Measurements from ENCODE around the gene MPPED2. TPM values are rescaled to one million over a fixed set of nuclear protein-coding genes. Genes with fewer than 3 reads are reported as not detected.

The MPPED2 gene
- total RNA-seq, 1 donor from 2014 or later, result 9.7 TPM

DNA sequence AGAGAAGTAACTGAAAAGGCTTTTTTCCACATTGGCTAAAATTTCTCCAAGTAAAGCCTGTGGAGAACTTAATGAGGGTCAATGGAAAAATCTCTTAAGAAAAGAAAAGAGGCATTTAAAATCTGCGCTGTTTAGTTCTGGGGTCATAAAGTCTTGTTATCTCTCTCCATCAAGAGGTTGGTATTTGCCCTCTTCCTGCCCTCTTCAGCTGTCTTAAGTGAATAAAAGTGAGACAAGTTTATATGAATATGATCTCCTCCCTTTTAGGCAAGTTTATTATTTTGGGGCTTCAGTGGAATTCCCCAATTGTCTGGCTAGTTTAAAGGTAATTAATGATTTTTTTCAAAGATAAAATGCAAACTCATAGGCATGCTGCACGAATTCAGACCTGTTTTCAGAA is 173.6 kb downstream of the MPPED2 start:
- DNase-seq (ENCODE audit: missing footprints), result no peak
- no peak for ATAC-seq
- intact Hi-C loops (cut with DNase I), result no loop called here

DNA sequence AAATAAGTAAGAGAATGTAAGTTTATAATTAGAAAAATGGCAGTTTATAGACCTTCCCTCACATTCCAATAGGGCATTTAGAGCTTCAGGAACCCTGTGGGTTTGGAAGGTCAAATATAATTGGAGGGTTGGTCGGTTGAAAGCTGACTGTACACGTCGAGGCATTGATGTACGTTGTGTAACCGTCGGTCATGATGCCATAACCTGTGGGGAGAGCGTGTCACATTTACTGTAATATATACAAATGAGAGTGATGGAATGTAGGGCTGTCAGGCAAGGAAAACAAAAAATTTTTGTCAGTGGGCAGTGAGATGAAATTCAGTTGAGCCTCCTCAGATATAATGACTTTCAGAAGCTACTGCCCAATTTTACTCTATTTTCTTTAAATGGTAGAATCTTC is 174.8 kb downstream of the MPPED2 start:
- DNase-seq (ENCODE audit: missing footprints), result no peak
- ATAC-seq, result no peak
- intact Hi-C loops (cut with DNase I), result no loop called here

DNA sequence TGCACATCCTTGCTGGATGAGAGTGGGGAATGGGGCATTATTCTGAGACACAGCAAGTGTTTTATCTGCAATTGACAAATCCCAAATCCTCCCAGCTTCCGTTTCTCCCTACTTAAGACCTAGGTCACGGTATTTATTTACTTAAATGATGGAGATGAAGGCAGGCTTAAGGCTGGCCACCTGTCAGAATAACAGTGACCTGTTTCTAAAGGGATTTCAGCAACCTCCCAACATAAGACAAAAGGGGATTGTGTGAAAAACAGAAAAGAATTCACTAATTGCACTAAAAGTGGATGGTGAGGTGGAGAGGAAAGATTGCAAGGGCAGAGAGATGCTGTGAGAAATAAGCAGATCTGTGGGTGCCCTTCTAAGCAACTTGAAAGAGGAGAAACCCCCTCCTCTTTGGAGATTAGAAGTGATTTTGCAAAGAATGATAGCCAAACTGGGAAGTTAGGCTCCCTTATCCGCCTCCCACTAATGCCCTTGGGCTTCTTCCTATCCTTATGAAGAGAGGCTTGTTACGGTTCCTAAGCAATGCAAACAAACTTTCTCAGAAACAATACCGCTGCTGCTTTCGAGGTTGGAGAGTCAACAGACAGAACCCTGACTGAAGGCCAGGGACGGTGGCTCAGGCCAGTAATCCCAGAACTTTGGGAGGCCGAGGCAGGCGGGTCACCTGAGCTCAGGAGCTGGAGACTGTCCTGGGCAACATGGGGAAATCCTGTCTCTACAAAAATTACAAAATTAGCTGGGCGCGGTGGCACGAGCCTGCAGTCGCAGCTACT is 179.0 kb downstream of the MPPED2 start:
- peak; percentile 71 for DNase-seq (ENCODE audit: missing footprints)
- peak; percentile 93 for ATAC-seq
- intact Hi-C loops (cut with DNase I), result no loop called here

DNA sequence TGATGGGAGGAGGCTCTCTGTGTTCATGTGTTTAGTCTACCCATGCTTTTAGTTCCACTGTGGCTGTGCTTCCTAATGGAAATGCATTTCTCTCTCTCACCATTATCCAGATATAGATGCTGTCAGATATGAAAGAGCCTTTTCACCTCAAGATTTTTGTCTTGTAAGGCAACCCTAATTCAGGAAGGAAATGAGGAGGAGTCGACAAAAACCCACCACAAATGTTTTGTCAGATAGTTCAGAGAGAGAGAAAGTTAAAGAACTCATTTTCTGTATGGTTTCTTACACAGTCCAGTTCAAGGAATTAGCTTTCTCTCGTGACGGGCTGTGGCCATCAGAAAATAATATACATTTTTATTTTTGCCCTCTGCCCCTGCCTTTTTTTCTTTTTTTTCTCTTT is 180.8 kb downstream of the MPPED2 start:
- intact Hi-C loops (cut with DNase I), result no loop called here
- no peak for ATAC-seq
- DNase-seq (ENCODE audit: missing footprints), result no peak

DNA sequence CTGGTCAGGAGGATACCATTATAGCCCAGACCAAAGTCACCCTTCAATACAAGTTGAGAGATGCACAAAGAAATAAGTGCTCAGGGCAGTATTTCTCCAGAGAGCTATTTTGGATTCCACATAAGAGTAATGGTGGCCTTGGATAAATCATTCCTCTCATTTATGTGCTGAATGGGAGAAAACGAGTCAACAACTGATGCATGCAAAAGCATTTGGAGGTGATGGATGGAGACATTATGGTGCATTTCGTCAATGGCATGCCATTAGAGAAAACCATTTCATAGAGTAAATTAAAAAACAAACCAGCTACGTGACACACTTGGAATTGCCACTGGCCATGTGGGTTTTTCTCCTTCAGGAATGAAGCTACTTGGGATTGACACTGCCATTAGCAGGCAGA is 182.0 kb downstream of the MPPED2 start:
- no peak for ATAC-seq
- intact Hi-C loops (cut with DNase I), result no loop called here
- DNase-seq (ENCODE audit: missing footprints), result no peak

DNA sequence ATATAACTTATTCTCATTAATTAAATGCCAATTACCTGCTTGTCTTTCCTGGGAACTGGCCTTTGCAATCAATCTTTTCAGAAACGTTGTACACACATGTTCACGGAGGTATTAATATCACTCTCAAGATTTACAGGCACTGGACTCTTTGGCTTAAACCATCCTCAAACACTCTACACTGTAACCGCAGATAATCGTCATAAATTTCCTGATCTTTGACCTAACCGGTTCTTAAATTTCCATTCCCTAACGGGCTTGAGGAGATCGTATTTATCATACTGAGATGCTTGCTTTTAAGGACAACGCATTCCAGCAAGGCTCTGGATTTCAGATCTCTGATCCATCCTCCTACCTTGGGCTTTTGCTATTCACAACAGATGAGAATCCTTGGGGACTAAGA is 190.4 kb downstream of the MPPED2 start:
- ATAC-seq, result no peak
- intact Hi-C loops (cut with DNase I), result no loop called here
- no peak for DNase-seq (ENCODE audit: missing footprints)

DNA sequence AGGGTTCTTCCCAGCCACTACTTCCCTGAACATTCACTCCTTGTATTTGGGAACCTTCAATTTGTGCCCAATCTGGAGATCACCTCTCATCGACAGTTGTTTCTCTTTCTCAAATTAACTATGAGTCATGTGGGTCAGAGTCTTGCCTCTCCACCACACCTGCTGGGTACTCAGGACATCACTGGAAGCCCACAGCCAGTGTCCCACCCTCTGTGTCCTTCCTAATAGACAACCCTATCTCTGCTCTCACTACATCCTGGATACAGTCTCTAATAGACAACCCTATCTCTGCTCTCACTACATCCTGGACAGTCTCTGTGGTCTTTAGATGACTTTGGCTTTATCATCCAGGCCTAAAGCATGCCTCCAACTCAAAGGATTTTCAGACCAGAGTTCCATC is 193.1 kb downstream of the MPPED2 start:
- no peak for DNase-seq (ENCODE audit: missing footprints)
- intact Hi-C loops (cut with DNase I), result no loop called here
- peak; percentile 18 for ATAC-seq

DNA sequence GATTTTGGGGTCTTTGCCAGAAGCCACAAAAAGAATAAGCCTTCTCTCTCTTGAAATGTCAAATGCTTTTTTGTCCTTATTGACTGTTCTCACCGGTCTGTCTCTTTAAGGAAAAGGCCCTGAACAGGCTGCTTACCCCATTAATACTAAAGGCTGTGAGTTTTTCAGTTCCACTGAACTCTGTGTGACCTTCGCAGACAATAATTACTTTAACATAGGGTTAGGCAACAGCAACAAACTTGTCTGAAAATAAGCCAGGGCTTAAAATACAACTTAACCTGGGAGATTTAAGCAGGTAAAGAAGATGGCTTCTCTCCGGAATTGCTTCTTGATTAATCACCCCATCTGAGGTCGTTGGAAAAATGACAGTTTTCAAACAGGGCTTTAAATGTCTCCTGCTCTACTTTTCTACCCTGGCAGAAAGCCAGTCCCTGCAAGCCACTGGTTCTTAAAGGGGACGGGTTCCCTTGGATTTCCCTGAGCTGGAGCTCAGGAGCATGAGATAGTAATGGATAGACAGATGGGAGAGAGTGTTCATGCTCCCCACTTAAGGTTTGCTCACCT is 193.8 kb downstream of the MPPED2 start:
- no peak for DNase-seq (ENCODE audit: missing footprints)
- peak; percentile 40 for ATAC-seq
- intact Hi-C loops (cut with DNase I), result no loop called here

DNA sequence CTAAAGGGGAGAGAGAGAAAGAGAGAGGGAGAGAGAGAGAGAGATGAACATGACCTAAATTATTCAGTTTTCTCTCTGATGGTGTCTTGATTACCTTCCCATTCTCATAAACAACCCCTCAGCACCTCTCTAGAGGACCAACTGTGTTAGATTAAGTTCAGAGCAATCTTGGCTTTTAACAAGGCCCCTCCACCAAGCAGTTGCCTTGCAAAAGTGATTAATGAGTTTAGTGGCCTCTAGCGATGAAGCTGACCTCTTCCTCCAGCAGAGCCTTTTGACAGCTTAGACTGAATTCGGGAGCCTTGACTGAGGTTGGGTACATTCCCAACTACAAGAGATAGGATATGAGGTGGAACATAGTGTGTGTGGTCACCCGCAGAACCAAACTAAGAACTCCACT is 197.2 kb downstream of the MPPED2 start:
- intact Hi-C loops (cut with DNase I), result no loop called here
- ATAC-seq (no peak), DNase-seq (ENCODE audit: missing footprints) (no peak)

DNA sequence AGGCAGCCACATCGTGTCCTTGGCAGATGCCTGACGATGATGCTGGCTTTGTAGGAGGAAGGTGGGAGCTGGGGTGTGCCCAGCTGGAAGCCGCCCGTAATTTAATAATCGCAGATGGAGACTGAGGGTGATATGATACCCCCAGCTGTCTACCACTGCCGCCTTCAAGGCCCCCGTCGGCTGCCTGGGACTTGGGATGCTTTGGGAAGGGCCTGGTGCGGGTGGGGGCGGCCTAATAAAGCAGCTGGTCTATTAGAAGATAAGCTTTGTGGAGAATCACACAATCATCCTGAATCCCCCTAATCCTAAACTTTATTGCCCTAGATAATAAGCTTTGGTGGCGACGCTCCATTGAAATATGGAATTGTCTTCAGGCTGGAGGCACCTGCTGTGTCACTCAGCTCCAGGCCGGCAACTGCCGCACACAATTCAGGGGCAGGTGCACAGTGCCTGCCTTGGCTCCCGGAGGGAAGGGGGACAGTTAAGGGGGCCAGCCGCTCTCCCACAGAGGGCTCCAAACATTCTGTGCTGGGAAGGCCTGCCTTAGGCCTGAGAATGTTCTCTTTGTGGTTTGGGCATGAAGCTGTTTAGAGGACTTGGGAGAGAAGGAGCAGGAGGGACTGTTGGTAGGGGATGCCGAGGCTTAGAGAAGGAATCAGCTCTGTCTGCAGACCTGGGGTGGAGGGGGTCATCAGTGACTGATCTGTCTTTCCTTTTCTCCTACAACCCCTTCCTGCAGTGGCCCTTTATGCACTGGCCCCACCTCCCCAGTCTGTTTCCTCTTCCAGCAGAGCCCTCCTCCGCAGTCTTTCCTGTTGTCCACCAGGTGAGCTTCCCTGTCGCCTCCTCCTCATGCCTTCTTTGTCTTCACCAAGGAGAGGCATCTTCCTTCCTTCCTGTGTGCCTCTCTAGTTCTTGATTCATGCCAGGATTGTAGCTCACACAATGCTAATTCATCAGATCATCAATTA is 198.0 kb downstream of the MPPED2 start:
- ATAC-seq (no peak), DNase-seq (ENCODE audit: missing footprints) (peak; percentile 61)
- intact Hi-C loops (cut with DNase I), result no loop called here

DNA sequence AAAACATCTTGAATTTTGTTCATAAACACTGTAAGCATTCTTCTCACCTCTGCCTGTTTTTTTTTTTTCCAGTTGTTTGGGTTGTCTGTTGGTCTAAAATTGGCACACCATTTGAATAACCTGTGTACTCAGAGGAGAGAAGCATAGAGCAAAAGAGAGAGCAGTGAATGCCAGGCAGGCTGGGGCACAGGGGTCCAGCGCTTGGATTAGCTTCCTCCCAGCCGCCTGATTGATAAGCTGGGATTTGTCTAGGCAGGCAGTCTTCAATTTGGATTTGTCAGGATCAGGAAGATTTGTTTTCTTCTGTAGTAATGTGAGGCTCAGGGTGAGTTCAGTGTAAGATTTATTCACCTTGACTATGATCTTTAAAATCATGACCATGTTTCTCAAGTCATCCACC is 204.3 kb downstream of the MPPED2 start:
- intact Hi-C loops (cut with DNase I), result no loop called here
- ATAC-seq (no peak), DNase-seq (ENCODE audit: missing footprints) (no peak)

DNA sequence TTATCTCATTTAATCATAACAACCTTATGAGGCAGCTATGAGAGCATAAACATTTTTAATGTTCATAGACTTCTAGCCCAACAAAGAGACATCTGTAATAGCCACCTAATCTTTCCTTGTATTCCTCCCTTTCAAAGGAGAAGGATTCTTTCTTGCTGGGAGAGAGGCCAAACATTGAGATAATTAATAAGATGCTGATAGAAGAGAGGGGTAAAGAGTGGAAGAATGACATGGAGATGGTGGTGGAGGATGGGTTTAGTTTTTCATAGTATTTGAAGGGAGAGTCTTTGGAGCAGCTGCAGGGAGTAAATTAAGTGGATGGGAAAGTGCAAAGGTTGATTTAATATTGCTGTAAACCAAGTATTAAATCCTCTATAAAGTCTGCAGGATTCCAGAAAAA is 205.3 kb downstream of the MPPED2 start:
- intact Hi-C loops (cut with DNase I), result no loop called here
- no peak for DNase-seq (ENCODE audit: missing footprints)
- ATAC-seq, result no peak

DNA sequence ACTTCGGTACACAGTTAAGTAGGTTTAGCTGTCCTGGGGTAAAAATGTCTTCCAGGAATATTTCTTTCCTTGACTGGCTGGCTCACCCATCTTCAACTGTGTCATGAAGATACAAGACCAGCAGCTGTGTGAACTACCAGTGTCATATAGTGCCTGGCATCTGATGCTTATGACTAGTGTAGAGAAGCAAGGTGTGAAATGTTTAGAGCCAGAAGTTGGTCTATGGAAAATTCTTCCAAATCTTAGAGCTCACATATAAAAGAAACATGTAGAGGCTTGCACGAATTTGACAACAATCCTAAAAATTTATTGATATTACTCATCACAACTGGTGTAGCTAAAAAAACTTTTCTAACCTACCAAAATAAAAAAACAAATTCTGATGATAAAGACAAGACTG is 208.8 kb downstream of the MPPED2 start:
- intact Hi-C loops (cut with DNase I), result no loop called here
- ATAC-seq (no peak), DNase-seq (ENCODE audit: missing footprints) (no peak)

DNA sequence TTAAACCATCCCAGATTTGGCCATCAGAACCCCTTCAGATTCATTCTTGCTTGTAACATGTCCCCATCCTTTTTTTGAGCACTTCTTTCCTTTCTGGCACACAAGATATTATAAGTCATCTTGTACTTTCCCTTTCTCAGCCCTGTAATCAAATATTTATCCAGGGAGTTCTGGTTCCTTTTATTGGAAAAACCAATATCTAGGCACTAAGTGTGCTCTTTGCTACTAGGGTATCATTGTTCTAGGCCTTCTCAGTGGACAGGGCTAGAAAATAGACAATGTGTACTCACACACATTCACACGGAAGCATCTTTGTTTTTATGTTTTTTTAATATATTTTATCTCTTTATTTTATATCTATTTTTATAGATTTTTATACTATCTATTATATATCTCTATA is 216.0 kb downstream of the MPPED2 start:
- ATAC-seq, result no peak
- intact Hi-C loops (cut with DNase I), result no loop called here
- DNase-seq (ENCODE audit: missing footprints), result no peak

DNA sequence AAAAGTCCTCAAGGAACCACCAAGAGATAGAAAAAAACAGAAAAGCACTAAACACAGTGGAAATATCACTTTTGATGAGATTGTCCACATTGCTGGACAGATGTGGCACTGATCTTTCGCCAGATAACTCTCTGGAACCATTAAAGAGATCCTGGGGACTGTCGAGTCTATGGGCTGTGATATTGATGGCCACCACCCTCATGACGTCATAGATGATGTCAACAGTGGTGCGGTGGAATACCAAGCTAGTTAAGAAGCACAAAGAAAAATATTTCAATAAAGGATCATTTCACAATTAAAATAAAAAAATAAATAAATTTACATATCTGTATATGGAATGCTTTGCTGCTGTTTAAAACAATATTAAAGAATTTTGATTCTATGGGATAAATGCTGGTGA is 217.8 kb downstream of the MPPED2 start:
- intact Hi-C loops (cut with DNase I), result no loop called here
- DNase-seq (ENCODE audit: missing footprints) (no peak), ATAC-seq (no peak)

DNA sequence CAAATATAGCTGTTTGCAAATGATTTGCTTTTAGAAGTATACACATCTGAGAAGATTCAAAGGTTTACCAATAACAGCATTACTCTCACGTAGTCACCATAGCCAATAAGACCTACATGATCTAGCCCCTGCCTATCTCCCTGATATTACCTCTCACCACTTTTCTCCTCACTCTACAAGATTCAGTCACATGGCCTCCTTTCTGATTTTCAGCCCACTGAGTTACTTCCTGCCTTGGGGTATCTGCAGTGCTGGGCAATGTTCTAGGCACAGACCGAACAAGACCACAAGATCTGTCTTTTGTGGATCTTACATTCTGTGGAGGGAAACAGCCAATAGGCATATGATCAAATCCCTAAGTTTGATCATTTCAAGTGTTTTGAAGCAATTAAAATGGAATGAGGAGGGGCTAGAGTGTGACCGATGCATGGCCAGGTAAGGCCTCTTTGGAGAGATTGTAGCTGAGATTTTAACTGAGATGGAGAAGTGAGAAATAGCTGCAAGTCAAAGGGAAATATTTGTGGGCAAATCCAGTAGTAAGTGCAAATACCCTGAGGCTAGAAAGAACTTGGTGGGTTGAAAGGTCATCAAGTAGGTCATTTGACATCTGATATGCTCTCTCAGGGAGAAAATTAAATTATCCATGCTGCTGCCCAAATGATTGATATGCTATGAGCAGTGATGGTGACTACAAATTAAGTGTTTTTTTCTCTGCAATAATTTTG is 220.2 kb downstream of the MPPED2 start:
- no peak for DNase-seq (ENCODE audit: missing footprints)
- intact Hi-C loops (cut with DNase I), result no loop called here
- no peak for ATAC-seq

DNA sequence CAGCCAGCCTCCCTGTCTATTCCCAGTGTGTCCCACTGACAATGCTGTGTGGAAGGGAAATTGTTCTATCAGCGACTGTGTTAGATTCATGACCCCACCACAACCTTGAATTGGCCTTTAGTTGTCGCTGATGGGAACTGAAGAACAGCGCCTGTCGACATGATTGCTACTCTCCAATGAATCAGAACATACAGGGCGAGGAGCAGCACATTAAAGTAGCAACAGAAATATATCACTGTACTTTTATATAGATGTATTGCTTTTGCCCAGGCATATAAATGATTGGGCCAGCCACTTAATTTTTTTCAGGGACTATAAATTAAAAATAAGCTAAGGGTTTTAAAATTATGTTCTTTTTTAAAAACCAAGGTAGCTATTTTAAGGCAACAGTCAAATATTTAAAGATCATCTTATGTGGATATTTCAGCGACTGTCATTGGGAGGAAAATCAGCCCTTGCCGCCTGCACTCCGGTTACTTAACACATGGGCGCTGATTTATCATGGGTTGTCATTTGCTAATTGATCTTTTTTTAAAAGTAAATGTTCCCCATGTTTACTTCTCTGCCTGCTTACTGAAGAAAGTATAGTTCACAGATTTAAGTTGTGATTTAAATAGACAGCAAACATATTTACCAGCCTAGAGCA is 221.2 kb downstream of the MPPED2 start:
- intact Hi-C loops (cut with DNase I), result no loop called here
- no peak for DNase-seq (ENCODE audit: missing footprints)
- no peak for ATAC-seq

DNA sequence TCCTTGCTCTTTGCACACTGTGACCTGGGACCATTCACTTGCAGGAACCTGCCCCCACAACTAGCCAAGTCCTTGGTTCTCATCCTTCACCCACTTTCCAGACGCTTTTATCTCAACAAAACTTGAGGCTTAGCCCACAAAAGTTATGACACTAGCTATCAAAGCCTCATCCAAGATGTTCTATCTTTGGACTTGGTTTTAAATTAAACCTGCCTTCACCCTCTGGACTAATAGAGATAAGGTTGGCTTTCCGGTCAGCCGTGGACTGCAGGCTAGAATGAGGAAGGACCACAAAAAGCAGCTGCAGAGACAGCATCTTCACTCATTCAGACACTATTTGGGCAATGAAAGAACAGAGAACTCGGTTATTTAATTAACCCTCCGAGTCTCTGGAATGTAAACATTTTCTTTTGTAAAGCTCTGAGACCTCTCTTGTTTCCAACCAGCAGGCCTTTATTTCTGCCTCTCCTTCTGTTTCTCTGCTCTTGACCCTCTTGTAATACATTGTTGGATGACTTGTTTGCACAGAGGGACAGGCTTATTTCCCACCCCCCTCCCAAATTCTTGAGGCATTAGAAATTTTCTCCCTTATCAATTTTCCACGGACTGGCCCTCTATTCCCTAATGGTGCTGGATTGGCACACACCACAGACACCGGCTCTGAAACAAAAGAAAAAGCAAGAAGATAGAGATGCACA is 221.9 kb downstream of the MPPED2 start:
- intact Hi-C loops (cut with DNase I), result no loop called here
- DNase-seq (ENCODE audit: missing footprints), result no peak
- ATAC-seq, result no peak

Data from Right ventricle myocardium inferior (tissue), 1 donor.